Omental fat pad (tissue), 4 donors: Measurements from ENCODE around the gene FGF7. TPM values are rescaled to one million over a fixed set of nuclear protein-coding genes. Genes with fewer than 3 reads are reported as not detected.
"Not testable (repeated sequence)": the region's sequence is repeated elsewhere in the genome, so short reads cannot be mapped to it uniquely, and the experiment has no call there.

Experiments used
- ATAC-seq: fragments of 150-250 bp; one replicate; pipeline ENCODE4 v1.9.1; 2016; ENCODE audit warnings: mild to moderate bottlenecking, moderate library complexity; ENCODE audit not compliant: low FRiP score
- DNase-seq: peaks from one replicate; pipeline ENCODE4 v3.0.0-alpha.2; 2019; ENCODE audit warnings: low spot score
- CTCF ChIP-seq, 3 donors: fragments of 450-650 bp; IDR thresholded peaks; one replicate each; pipeline ENCODE4 v1.5.1; 2016 to 2017; ENCODE audit warnings: antibody characterized with exemption in 3 of 3, mild to moderate bottlenecking in 3 of 3, moderate library complexity in 2 of 3
- total RNA-seq, 4 donors: library from RNA; depleted of rRNA; stranded (reverse); fragments of >200 nt; gene quantifications; one replicate each; pipeline ENCODE4 v1.1.0, GENCODE V29; 2016

Gene FGF7
- total RNA-seq, 4 donors from 2014 or later = 77.1 to 127 (median 102) TPM

- no peak for ATAC-seq
- no peak for TF ChIP-seq CTCF (IDR thresholded peaks at IDR 0.05)
- DNase-seq = no peak
Observed at GRCh38 chr15:49494842-49495241, 71.8 kb downstream of the FGF7 start.

DNA sequence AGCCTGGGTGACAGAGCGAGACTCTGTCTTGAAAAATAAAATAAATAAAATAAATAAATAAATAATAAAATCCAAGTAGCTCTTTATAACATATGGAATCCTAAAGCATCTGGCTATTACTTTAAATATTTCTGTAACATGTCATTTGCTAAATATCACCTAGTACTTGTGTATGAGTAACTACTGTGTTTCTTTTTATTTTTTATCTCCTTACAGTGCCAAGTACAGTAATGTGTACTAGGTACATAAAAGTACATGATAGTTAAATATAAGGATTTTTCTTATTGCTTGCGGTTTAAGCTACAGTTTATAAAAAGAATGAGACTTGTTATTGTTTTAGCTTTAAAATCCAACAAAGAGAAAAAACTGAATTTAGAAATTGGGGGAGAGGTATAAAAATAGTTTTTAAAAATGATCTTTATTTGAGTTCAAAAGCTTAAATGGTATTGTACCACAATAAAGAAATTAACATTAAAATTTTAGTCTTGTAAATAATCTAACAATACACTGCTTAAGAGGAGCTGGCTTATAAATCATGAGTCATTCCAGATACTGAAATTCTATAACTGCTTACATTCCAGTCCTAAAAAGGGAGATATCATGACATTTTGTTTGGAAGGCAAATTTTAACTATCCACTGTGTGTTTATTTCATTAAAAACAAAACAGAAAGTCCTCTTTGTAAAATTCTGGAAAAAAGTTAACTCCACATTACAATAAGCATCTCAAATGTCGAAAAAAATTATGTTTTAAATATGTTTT, 73.1 kb downstream of the FGF7 start:
- TF ChIP-seq CTCF (IDR thresholded peaks at IDR 0.05) = no peak
- ATAC-seq = no peak
- no peak for DNase-seq

GRCh38 chr15:49501586-49501985, 78.5 kb downstream of the FGF7 start:
- DNase-seq = no peak
- ATAC-seq = no peak
- no peak for TF ChIP-seq CTCF (IDR thresholded peaks at IDR 0.05)

DNA sequence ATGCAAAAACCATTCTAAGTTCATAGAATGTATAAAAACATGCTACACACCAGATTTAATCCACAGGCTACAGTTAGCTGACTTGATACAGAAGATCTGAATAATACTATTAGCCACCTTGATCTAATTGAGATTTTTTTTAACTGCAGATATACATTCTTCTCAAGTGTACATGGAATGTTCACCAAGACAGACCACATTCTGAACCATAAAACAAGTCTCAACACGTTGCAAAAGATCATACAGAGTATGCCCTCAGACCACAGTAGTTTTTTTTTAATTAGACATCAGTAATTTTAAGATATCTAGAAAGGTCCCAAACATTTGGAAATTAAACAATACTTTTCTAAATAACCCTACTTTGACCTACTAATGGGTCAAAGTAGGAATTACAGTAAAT, 83.3 kb downstream of the FGF7 start:
- DNase-seq (no peak), ATAC-seq (no peak)
- no peak for TF ChIP-seq CTCF (IDR thresholded peaks at IDR 0.05)

- TF ChIP-seq CTCF (IDR thresholded peaks at IDR 0.05) = no peak
- ATAC-seq (no peak), DNase-seq (no peak)
Observed at GRCh38 chr15:49507261-49507660, 84.2 kb downstream of the FGF7 start.

- not testable (repeated sequence) for DNase-seq
Observed at GRCh38 chr15:49512739-49513138, 89.7 kb downstream of the FGF7 start.

GRCh38 chr15:49521802-49522201, 98.8 kb downstream of the FGF7 start:
- DNase-seq (no peak), ATAC-seq (no peak)
- no peak for TF ChIP-seq CTCF (IDR thresholded peaks at IDR 0.05)

More at GRCh38 chr15:49512739-49513138, 89.7 kb downstream of the FGF7 start:
- not testable (repeated sequence) for ATAC-seq
